Kidney (tissue), 14 donors: Measurements from ENCODE around the gene CAPS2. TPM values are rescaled to one million over a fixed set of nuclear protein-coding genes. Genes with fewer than 3 reads are reported as not detected.

Experiments used
- DNase-seq, 5 donors: peaks; one replicate each; pipeline ENCODE4 v3.0.0-alpha.2; 2013 to 2020
- FAIRE-seq: peaks from 2 replicates; lab custom pipeline; 2012; peaks lifted over from hg19 to GRCh38; lab: Jason Lieb, UNC
- H3K27ac ChIP-seq, 2 donors: one replicate each; pipeline ENCODE4 v1.7.0; 2013; ENCODE audit warnings: low read depth in 2 of 2, low read length in 2 of 2, inconsistent platforms in 1 of 2
- H3K27me3 ChIP-seq: one replicate; pipeline ENCODE4 v1.7.1; 2013; ENCODE audit warnings: low read length, inconsistent platforms; ENCODE audit not compliant: control insufficient read depth, insufficient read depth
- H3K36me3 ChIP-seq, 3 donors: one replicate each; pipeline versions ENCODE4 v1.7.0 to v1.7.1; 2013; ENCODE audit warnings: low read length in 3 of 3, control low read depth in 1 of 3, inconsistent platforms in 1 of 3; ENCODE audit not compliant: insufficient read depth in 3 of 3, control insufficient read depth in 2 of 3
- H3K4me1 ChIP-seq, 3 donors: one replicate each; pipeline versions ENCODE4 v1.7.0 to v1.7.1; 2013; ENCODE audit warnings: low read length in 3 of 3, inconsistent platforms in 1 of 3, low read depth in 1 of 3; ENCODE audit not compliant: control insufficient read depth in 2 of 3, insufficient read depth in 2 of 3
- H3K4me3 ChIP-seq, 3 donors: one replicate each; pipeline versions ENCODE4 v1.7.0 to v1.8.1; 2013; ENCODE audit warnings: low read length in 3 of 3, control low read depth in 1 of 3, inconsistent platforms in 1 of 3
- H3K9ac ChIP-seq, 3 donors: one replicate each; pipeline versions ENCODE4 v1.7.0 to v1.7.1; 2013; ENCODE audit warnings: low read length in 3 of 3, control low read depth in 1 of 3, inconsistent platforms in 1 of 3
- H3K9me3 ChIP-seq, 3 donors: one replicate each; pipeline versions ENCODE4 v1.7.0 to v1.7.1; 2013; ENCODE audit warnings: low read length in 3 of 3, control low read depth in 1 of 3, inconsistent platforms in 1 of 3; ENCODE audit not compliant: control insufficient read depth in 2 of 3, insufficient read depth in 1 of 3
- CTCF ChIP-seq: IDR thresholded peaks from 3 replicates; pipeline ENCODE4 v1.5.1; 2012; ENCODE audit warnings: mild to moderate bottlenecking, moderate library complexity, borderline replicate concordance; ENCODE audit not compliant: insufficient read depth; ENCODE audit errors: extremely low read depth
- intact Hi-C: fragments of 100-400 bp; cut with DNase I; formaldehyde crosslinking; loops from one replicate; pipeline ENCODE4 v1.11.1; 2022
- polyA plus RNA-seq: library from polyadenylated mRNA; stranded (reverse); fragments of 350-450 nt; fragmentation: Illumina TruSeq; extraction: RNeasy Lipid Tissue Mini Kit (QIAGEN cat#74804); gene quantifications from one replicate; pipeline ENCODE4 v1.2.3, GENCODE V29; 2014; ENCODE audit warnings: low read depth, low replicate concordance; ENCODE audit not compliant: insufficient read depth
- total RNA-seq: library from RNA; stranded (reverse); fragmentation: NEBNext Ultra II Directional; extraction: Animal tissue kit (Norgen Biotek cat#: 25700); gene quantifications from one replicate; pipeline ENCODE4 v1.2.1, GENCODE V29; 2021
- donor health status: control.
- donor health status: control.
- donor health status: control.
- donor health status: control.
- donor health status: control.
- donor health status: DM: yes; HTN: yes; CAD: no.
- donor health status: Normal renal cell carcinoma (clear cell type).

Gene CAPS2
- total and polyA plus RNA-seq, 2 donors from 2014 or later: 5.9 to 14.1 TPM

GRCh38 chr12:75334384-75335030 lies 4.4 kb upstream of the CAPS2 start, which contains the start of gene GLIPR1L1:
GLIPR1L1 (plus strand) TSS chr12:75334670; CDS start chr12:75334729, 59 bp downstream.
- DNase-seq: peak; percentile 90 to 96 (median 93)
- H3K36me3 ChIP-seq: no peaks in the 10 kb centered on the region
- peak within 1 kb of the TSS; percentile 40 to 75 (median 68) for H3K4me3 ChIP-seq
- H3K27me3 ChIP-seq: no peaks in the 10 kb centered on the region
- intact Hi-C loops: no loop called here
- peak within 1 kb of the TSS in 1 of 3 donors; percentile 59 for H3K9ac ChIP-seq
- FAIRE-seq: peak; percentile 60
- peaks cover 0 to 6% (median 0%) of the 10 kb centered on the region in 3 donors for H3K4me1 ChIP-seq
- peak; percentile 91 for TF ChIP-seq CTCF
- H3K27ac ChIP-seq: no peak within 1 kb of the TSS
- no peaks in the 10 kb centered on the region for H3K9me3 ChIP-seq

DNA sequence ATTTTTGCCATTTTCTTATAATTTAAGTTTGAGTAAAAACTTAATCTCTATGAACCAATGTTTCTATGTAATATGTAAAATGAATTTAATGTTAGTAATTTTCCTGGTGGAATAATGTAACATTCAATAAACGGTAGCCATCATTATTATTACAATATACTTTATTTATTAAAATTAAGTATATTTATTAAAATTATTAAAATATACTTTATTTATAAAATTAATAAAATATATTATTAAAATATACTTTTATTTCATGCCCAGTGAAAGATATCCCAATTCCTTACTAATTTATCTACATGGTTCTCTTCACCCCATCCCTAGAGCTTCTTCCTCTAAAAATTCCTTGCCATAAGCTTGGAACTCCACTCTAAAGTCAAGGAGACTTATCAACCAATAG lies 2.5 kb downstream of the CAPS2 start:
- Histone ChIP-seq H3K9me3 (no peaks in the 10 kb centered on the region), H3K36me3 (no peaks in the 10 kb centered on the region), H3K27me3 (no peaks in the 10 kb centered on the region), H3K4me3 (no peak overlapping the region), H3K9ac (no peak overlapping the region), H3K4me1 (peaks cover 0 to 3% (median 0%) of the 10 kb centered on the region in 3 donors), H3K27ac (no peak overlapping the region)
- peak; percentile 76 for FAIRE-seq
- no peak for TF ChIP-seq CTCF
- intact Hi-C loops: no loop called here
- DNase-seq: no peak

- Histone ChIP-seq H3K27me3 (no peaks in the 10 kb centered on the region), H3K9me3 (no peaks in the 10 kb centered on the region), H3K27ac (no peak overlapping the region), H3K4me1 (no peaks in the 10 kb centered on the region), H3K36me3 (no peaks in the 10 kb centered on the region), H3K4me3 (no peak overlapping the region), H3K9ac (no peak overlapping the region)
- TF ChIP-seq CTCF: no peak
- DNase-seq (no peak), FAIRE-seq (no peak)
- intact Hi-C loops: no loop called here
Observed at GRCh38 chr12:75323663-75324062, 6.5 kb downstream of the CAPS2 start.
